KMS-11 (cell line): ENCODE measurements around the gene PRKAB1.

Source experiments
- H2AFZ ChIP-seq: fragments of 200-600 bp; sonication (generic); 2 replicates; pipeline ENCODE4 v1.6.1; 2016; ENCODE audit warnings: antibody characterized with exemption, mixed run types, low read depth
- H3K27ac ChIP-seq: fragments of 200-600 bp; sonication (generic); 2 replicates; pipeline ENCODE4 v1.6.1; 2016; ENCODE audit warnings: mild to moderate bottlenecking, mixed run types
- H3K27me3 ChIP-seq: fragments of 200-600 bp; sonication (generic); 2 replicates; pipeline ENCODE4 v1.6.1; 2017; ENCODE audit warnings: mild to moderate bottlenecking, low read depth, mixed run types, moderate library complexity; ENCODE audit not compliant: insufficient read depth
- H3K36me3 ChIP-seq: fragments of 200-600 bp; sonication (generic); 2 replicates; pipeline ENCODE4 v1.6.1; 2017; ENCODE audit warnings: mild to moderate bottlenecking, mixed run types; ENCODE audit not compliant: insufficient read depth
- H3K4me1 ChIP-seq: fragments of 200-600 bp; sonication (generic); 2 replicates; pipeline ENCODE4 v1.6.1; 2016; ENCODE audit warnings: mild to moderate bottlenecking, low read depth, mixed run types; ENCODE audit not compliant: poor library complexity, severe bottlenecking
- H3K4me2 ChIP-seq: fragments of 200-600 bp; sonication (generic); 2 replicates; pipeline ENCODE4 v1.7.0; 2016; ENCODE audit warnings: mild to moderate bottlenecking, mixed run types
- H3K4me3 ChIP-seq: fragments of 200-600 bp; sonication (generic); IDR thresholded peaks from 2 replicates; pipeline ENCODE4 v1.6.1; 2017; ENCODE audit warnings: low read depth, low read length, mixed read lengths; ENCODE audit not compliant: insufficient read depth
- H3K79me2 ChIP-seq: fragments of 200-600 bp; sonication (generic); 2 replicates; pipeline ENCODE4 v1.6.1; 2016; ENCODE audit warnings: low read depth, mixed run types; ENCODE audit not compliant: insufficient read depth
- H3K9ac ChIP-seq: fragments of 200-600 bp; sonication (generic); 2 replicates; pipeline ENCODE4 v1.6.1; 2016; ENCODE audit warnings: mild to moderate bottlenecking, mixed run types
- H4K20me1 ChIP-seq: fragments of 200-600 bp; sonication (generic); 2 replicates; pipeline ENCODE4 v1.6.1; 2016; ENCODE audit warnings: mild to moderate bottlenecking, mixed run types; ENCODE audit not compliant: insufficient read depth
- TF ChIP-seq, protein P1 (sequence below): fragments of 200-600 bp; sonication (generic); conservative IDR thresholded peaks from 2 replicates; pipeline ENCODE4 v1.6.1; 2017; ENCODE audit warnings: low read depth, mild to moderate bottlenecking, antibody characterized with exemption, low read length, moderate library complexity, mixed read lengths

PRKAB1 gene

DNA sequence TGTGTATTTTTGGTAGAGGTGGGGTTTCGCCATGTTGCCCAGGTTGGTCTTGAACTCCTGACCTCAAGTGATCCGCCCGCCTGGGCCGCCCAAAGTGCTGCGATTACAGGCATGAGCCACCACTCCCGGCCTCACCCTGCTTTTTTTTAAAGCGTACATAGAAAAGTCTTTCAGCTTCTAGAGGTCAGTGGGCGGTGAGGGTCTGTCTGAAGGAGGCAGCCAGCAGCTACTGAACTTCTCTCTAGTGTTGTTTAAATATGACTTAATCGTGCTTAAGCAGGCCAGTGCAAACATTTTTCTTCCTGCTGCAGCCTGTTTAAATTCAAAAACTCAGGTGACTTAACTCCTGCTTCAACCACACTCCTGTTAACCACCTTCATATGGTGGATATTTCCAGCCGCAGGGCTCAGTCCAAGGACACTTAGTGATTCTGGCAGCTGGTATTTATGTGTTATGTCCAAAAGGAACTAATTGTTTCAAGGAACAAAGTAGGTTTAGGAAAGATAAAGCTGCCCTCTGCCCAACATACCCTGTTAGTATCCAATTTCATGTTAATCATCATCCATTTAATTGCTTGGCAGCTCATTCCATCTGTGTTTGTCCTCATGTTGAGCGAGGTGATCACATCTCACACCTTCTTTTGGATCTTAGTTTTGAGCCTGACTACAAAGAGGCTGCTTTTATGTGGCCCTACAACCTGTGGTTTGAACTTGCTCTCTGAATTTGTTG is 2.0 kb downstream of the PRKAB1 start:
- Histone ChIP-seq H3K4me2 (no peak overlapping the region), H3K4me3 (no peak overlapping the region), H3K9ac (no peak overlapping the region), H3K27ac (no peak overlapping the region), H3K36me3 (no peaks in the 10 kb centered on the region), H3K4me1 (no peaks in the 10 kb centered on the region), H2AFZ (no peak overlapping the region), H3K27me3 (no peaks in the 10 kb centered on the region), H4K20me1 (no peaks in the 10 kb centered on the region), H3K79me2 (peaks cover 23% of the 10 kb centered on the region)
- TF ChIP-seq, protein P1, sequence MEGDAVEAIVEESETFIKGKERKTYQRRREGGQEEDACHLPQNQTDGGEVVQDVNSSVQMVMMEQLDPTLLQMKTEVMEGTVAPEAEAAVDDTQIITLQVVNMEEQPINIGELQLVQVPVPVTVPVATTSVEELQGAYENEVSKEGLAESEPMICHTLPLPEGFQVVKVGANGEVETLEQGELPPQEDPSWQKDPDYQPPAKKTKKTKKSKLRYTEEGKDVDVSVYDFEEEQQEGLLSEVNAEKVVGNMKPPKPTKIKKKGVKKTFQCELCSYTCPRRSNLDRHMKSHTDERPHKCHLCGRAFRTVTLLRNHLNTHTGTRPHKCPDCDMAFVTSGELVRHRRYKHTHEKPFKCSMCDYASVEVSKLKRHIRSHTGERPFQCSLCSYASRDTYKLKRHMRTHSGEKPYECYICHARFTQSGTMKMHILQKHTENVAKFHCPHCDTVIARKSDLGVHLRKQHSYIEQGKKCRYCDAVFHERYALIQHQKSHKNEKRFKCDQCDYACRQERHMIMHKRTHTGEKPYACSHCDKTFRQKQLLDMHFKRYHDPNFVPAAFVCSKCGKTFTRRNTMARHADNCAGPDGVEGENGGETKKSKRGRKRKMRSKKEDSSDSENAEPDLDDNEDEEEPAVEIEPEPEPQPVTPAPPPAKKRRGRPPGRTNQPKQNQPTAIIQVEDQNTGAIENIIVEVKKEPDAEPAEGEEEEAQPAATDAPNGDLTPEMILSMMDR: no peak

DNA sequence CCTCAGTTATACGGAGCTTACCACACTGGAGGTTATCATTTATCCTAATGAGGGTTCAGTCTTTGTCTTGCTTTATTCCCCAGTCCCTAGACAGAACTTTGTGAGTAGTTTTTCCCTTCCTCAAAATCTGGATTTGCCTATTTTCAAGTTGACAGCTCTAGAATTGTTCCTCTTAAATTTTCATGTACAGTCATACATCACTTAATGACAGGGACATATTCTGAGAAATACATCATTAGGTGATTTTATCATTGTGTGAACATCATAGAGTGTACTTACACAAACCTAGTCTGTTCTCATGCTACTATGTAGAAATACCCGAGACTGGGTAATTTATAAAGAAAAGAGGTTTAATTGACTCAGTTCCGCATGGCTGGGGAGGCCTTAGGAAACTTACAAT is 3.1 kb downstream of the PRKAB1 start:
- Histone ChIP-seq H2AFZ (no peak overlapping the region), H4K20me1 (no peaks in the 10 kb centered on the region), H3K4me2 (no peak overlapping the region), H3K27ac (no peak overlapping the region), H3K4me3 (no peak overlapping the region), H3K27me3 (no peaks in the 10 kb centered on the region), H3K79me2 (peaks cover 23% of the 10 kb centered on the region), H3K36me3 (no peaks in the 10 kb centered on the region), H3K9ac (no peak overlapping the region), H3K4me1 (no peaks in the 10 kb centered on the region)
- TF ChIP-seq, protein P1: no peak

- H3K9ac ChIP-seq: no peak overlapping the region
- H3K4me2 ChIP-seq: no peak overlapping the region
- TF ChIP-seq, protein P1: no peak
- no peaks in the 10 kb centered on the region for H3K36me3 ChIP-seq
- no peaks in the 10 kb centered on the region for H3K4me1 ChIP-seq
- H3K27ac ChIP-seq: no peak overlapping the region
- H2AFZ ChIP-seq: no peak overlapping the region
- H3K4me3 ChIP-seq: no peak overlapping the region
- H3K27me3 ChIP-seq: no peaks in the 10 kb centered on the region
- peaks cover 23% of the 10 kb centered on the region for H3K79me2 ChIP-seq
- H4K20me1 ChIP-seq: no peaks in the 10 kb centered on the region
These were observed 4.3 kb downstream of the PRKAB1 start for GRCh38 chr12:119672194-119672593.

DNA sequence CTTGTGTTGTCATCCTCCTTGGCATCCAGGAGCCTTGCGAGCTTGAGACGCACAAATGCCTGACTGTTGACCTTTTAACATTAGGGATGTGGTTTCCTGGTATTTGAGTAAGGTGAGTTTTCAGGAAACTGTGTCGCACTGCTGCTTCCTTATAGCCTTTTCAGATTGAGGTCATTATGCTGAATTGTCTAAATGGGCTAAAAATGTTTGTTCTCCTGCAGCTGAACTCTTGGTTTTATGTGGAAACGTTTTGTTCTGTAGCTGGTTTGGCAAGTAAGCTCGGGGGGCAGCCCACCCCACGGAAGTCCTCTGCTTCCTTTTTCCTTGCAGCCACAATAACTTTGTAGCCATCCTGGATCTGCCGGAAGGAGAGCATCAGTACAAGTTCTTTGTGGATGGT is 5.7 kb downstream of the PRKAB1 start:
- H3K4me1 ChIP-seq: no peaks in the 10 kb centered on the region
- no peak overlapping the region for H3K27ac ChIP-seq
- H3K27me3 ChIP-seq: no peaks in the 10 kb centered on the region
- no peak overlapping the region for H3K4me2 ChIP-seq
- H3K79me2 ChIP-seq: peaks cover 18% of the 10 kb centered on the region
- no peak overlapping the region for H2AFZ ChIP-seq
- no peak overlapping the region for H3K9ac ChIP-seq
- H4K20me1 ChIP-seq: no peaks in the 10 kb centered on the region
- no peaks in the 10 kb centered on the region for H3K36me3 ChIP-seq
- TF ChIP-seq, protein P1: no peak
- no peak overlapping the region for H3K4me3 ChIP-seq
